HG03575 (cell line): Measurements from ENCODE around the gene ELOA2.
"Not testable (repeated sequence)": the region's sequence is repeated elsewhere in the genome, so short reads cannot be mapped to it uniquely, and the experiment has no call there.

Source experiments
- ATAC-seq: cut with Tn5 transposase; IDR thresholded peaks from one replicate; pipeline ENCODE4 v1.9.1; 2021; ENCODE audit not compliant: unreplicated experiment, insufficient number of reproducible peaks, low FRiP score; ENCODE audit errors: extremely low read depth

ELOA2 gene

GRCh38 chr18:47035156-47035671 is at the start of gene ELOA2:
Gene ELOA2, minus strand, starts transcription at chr18:47035621. Its CDS starts 357 bp downstream, at chr18:47035264.
- ATAC-seq = no peak

DNA sequence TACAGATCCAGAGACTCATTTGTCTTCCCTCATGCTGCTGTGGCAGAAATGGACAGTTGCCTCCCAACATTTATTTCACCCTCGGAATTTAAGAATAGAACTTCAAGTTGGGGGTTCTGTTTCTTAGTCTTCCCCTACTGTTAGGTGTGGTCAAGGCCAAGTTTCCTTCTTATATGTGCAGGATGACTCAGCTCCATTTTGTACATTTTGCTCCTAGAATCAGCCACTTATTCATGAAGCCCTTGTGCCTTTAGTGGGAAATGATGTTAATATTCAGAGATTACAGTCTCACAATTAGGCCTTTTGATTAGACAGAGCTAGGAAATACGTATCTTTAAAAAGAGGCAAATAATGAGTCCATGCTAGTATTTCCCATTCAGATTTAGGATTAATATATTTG is 46.2 kb upstream of the ELOA2 start:
- no peak for ATAC-seq

DNA sequence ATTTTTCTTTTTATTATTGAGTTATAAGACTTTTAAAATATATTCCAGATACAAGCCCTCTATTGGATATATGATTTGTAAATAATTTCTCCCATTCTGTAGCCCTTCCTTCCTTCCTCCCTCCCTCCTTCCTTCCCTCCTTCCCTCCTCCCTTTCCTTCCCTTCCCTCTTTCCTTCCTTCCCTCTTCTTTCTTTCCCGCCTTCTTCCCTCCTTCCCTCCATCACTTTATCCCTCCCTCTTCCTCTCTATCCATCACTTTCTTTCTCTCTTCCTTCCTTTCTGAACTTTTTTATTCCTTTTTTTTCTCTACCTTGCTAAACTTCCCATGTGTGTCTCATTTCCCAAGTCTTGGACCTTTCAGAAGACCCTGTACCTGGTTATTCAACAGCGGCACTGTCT is 45.5 kb upstream of the ELOA2 start:
- ATAC-seq = no peak

DNA sequence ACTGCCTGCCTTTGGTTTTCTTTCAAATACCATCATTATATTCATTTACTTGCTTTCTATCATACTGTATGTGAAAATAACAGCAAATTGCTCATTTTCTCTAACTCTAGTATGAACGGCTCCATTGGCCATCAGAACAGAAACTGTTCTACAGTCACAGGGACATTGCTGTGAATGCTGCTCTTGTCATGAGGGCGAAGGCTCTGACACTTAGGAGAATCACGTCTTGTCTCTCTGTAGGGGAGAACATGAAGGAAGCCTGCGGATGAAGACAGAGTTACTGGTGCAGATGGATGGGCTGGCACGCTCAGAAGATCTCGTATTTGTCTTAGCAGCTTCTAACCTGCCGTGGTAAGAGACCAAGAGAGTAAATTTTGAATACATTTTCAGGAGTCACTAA is 41.7 kb upstream of the ELOA2 start:
- no peak for ATAC-seq

- no peak for ATAC-seq
Observed at GRCh38 chr18:47075098-47075883, 39.9 kb upstream of the ELOA2 start.

GRCh38 chr18:47067648-47068047 is 32.2 kb upstream of the ELOA2 start:
- no peak for ATAC-seq

GRCh38 chr18:47063096-47063495 is 27.7 kb upstream of the ELOA2 start:
- no peak for ATAC-seq

DNA sequence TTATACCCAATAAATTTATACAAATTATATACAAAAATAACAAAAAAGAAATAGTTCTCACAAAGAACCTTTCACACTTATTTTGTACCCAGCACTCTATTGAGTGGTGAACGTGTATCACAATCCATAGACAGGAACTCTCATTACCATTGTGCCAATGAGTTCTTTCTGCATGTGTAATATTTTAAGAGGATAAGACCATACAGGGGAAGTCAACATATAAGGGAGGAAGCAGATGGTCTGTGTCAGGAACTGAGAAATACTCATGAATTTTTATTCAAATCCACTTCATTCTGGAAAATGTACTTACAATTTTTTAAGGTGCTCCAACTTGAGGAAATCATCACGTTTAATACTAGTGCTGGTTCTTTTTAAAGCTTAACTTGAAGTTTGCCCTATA is 27.1 kb upstream of the ELOA2 start:
- ATAC-seq = no peak

DNA sequence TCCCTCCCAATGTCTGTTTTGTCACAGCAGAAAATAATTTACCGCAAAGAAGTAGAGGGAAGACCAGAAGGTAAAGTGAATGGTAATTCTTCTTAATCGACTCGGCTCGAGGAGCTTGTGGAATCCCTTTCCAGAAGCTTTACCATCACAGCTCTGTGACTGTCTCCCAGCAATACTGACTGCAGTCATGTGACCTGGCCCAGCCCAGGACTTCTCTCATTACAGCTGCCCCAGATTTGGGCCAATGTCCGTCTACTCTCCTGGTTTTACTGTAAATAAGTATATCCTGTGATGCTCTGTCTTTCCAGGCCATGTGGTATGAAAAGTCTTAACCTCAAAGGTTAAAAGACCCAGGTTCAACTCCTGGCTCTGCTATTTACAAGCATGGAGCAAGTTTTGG is 18.9 kb upstream of the ELOA2 start:
- no peak for ATAC-seq

DNA sequence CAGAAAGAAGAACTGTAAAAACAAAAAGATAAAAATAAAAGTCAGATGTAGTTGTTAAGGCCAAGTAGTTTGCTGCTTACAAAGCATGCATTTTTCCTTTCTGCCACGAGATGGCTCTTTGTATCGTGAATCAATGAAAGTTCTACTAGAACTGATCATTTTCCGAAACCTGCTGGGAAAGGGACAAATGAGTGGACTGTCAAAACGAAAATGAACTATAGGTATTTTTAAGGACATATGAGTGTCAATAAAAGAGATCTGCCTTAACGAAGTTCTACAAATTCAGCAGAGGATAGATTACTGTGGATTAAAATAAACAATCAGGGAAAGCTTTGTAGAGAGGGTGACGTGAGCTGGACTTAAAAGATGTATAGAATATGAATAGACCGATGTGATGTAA is 15.0 kb upstream of the ELOA2 start:
- ATAC-seq = no peak

DNA sequence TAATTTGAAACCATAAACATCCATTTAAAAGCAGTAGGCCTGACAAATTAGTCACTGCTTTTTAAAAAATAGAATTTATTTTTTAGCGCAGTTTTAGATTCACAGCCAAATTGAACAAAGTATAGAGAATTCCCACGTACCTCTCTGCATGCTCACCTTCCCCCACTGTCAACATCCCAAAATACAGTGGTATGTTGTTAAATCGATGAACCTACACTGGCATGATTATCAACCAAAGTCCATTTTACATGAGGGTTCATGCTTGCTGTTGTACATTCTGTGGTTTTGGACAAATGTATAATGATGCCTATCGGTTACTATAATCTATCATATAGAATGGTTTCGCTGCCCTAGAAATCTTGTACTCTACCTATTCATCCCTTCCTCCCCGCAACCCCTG is 5.6 kb upstream of the ELOA2 start:
- no peak for ATAC-seq

DNA sequence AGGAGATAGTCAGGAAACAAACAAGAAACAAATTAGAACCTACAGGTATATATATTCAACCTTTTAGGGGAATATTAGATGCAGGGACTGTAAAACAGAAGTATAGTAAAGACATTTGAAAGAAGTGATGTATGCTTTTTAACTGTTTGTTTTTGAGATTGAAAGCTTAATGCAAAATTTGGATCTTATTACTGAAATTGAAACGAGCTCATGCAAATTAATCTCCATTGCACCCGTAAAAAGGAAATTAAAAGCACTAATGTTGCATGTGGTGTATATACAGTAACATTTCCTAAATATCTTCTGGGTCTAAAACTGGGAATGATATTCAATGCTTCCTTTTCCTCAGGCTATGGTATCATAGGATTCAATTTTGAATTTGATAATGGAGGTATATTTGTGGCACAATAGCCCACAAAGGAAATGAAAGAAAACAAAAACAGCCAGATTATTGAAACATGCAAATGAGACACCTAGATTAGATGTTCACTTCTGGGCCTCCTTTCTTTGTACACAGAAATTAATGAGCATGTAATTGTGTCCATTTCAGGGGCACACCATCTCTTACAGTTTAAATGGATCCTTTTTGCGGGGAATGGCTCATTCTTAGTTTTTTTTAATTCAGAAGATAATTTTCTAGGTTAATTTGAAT is 1.6 kb upstream of the ELOA2 start:
- no peak for ATAC-seq

DNA sequence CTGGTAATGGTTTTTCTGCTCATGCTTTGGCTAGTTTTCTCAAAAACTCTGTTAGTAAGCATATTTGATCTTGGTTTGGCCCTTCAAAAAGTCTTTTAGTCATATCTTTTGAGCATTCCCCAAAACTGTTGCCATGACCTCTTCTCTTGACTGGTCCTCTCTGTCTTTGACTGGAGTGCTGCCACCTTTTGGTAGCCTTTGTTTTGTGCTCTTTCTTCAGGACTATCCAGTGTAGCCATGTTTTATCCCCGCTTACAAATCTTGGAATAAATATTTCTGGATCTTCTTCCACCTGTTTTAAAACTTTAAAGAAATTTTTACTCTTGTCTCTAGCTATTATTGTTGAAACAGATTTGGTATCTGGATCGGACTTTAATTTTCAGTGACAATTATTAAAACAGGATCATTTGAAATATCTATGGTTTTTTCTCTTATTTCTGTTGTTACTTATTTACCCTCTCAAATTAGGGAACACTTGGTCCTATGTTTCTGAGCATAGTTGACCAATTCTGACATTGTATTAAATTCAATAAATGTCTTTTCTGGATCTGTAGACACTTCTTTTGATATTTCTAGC is 965 bp upstream of the ELOA2 start:
- ATAC-seq = no peak

DNA sequence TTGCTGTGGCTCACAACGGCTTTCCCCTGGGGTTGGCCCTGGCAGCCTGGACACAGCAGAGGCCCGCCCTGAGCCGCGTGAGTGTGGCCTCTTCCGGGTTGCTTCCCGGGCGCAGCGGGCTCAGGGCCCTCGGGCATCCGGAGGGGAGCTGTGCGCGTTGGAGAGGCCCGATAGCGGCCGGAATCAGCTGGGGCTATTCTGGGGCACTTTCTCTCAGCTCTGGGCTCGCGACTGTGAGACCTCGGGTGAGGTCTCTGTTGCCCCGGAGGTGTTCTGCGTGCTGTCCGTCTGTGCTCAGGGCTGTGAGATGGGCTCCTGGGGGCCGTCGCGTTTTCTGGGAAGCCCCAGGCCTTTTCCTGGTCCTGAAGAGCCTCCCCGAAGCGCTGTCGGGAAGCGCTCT is 830 bp downstream of the ELOA2 start:
- not testable (repeated sequence) for ATAC-seq

DNA sequence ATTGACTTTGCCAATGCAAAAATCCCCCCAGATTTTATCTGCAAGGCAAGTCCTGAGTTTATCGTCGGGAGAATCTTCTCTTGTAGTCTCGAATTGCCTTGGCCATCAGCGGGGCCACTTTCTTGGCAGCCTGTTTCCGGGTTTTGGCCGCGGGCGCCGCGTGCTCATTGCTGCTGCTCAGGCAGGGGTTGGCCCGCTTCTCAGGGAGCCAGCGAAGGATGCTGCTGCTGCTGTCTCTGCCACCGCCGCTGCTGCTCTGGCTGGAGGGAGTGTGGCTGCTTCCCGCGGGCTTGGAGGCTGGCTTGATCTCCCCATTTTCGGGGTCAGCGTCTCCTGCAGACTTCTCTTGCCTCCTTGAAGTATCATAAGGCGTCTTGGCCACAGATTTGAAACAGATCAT is 2.5 kb downstream of the ELOA2 start:
- ATAC-seq = no peak

DNA sequence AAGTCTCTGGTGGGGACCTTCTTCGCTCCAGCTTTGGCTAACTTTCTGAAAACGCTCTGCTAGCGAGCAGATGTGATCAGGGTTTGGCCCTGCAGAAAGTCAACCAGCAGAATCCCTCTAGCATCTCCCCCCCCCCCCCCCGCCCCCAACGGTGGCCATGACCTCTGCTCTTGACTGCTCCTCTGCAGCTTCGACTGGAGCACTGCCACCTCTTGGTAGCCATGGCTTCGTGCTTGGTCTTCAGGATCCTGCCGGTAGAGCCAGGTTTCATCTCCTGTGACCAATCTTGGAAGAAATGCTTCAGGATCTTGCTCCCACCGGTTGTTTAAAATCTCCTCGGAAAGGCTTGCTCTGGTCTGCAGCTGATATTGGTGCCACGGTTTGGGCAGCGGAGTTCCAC is 4.5 kb downstream of the ELOA2 start:
- ATAC-seq = not testable (repeated sequence)

GRCh38 chr18:47029684-47030353 is 5.6 kb downstream of the ELOA2 start:
- not testable (repeated sequence) for ATAC-seq

DNA sequence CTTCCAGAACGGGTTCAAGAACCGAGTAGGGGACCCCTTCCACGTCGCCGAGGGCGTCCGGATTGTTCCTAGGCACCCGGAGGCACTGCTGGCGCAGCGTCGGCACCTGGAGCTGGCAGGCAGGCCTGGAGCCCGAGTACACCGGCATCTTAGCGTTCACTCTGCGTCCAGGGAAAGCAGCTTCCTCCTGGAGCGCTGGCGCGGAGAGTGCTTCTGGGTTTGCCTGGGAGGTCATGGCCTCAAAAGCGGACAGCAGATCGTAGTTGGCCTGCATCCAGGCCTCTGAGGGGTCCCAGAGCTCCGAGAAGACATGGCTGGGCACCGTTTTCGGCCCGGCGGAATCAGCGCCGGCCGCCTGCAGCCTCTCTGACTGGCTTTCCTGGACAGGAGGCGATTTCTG is 6.7 kb downstream of the ELOA2 start:
- ATAC-seq = not testable (repeated sequence)

GRCh38 chr18:47025557-47026174 is 9.8 kb downstream of the ELOA2 start:
- ATAC-seq = not testable (repeated sequence)
